HepG2 (cell line): Measurements from ENCODE around the gene YPEL3. TPM values are rescaled to one million over a fixed set of nuclear protein-coding genes. Genes with fewer than 3 reads are reported as not detected.
A peak's percentile ranks its signal among the peaks of the same experiment; 100 is the strongest.

Source experiments
- AGO2 ChIP-seq: fragments of 200-400 bp; formaldehyde crosslinking; optimal IDR thresholded peaks from 2 replicates; pipeline ENCODE3; 2017; ENCODE audit warnings: mild to moderate bottlenecking, low read depth, low read length, moderate library complexity
- AKAP8 ChIP-seq: sonication (generic); formaldehyde crosslinking; IDR thresholded peaks from 2 replicates; pipeline ENCODE4 v1.5.1; 2020; ENCODE audit warnings: mild to moderate bottlenecking, missing genetic modification reagents
- HNRNPL ChIP-seq: fragments of 200-400 bp; formaldehyde crosslinking; IDR thresholded peaks from 2 replicates; pipeline ENCODE4 v1.6.1; 2017; ENCODE audit warnings: mild to moderate bottlenecking, low read depth, low read length
- PITX1 ChIP-seq: sonication (generic); formaldehyde crosslinking; IDR thresholded peaks from 2 replicates; pipeline ENCODE4 v1.5.1; 2020; ENCODE audit warnings: mild to moderate bottlenecking, missing genetic modification reagents
- POLR2A ChIP-seq, 2 experiments: IDR thresholded peaks; 2 replicates each; pipeline ENCODE4 v1.6.1; 2011; ENCODE audit warnings: low read depth in 2 of 2, low read length in 2 of 2, mild to moderate bottlenecking in 1 of 2, moderate library complexity in 1 of 2; ENCODE audit not compliant: insufficient read depth in 1 of 2
- POLR2AphosphoS5 ChIP-seq: IDR thresholded peaks from 2 replicates; pipeline ENCODE4 v1.6.1; 2012; ENCODE audit warnings: low read depth, low read length
- SALL1 ChIP-seq: sonication (generic); formaldehyde crosslinking; IDR thresholded peaks from 2 replicates; pipeline ENCODE4 v1.8.0; 2022; ENCODE audit warnings: mild to moderate bottlenecking, missing genetic modification reagents
- THAP7 ChIP-seq: sonication (generic); formaldehyde crosslinking; IDR thresholded peaks from 2 replicates; pipeline ENCODE4 v1.8.1; 2023; ENCODE audit warnings: mild to moderate bottlenecking, missing genetic modification reagents
- ZMYM2 ChIP-seq: sonication (generic); formaldehyde crosslinking; IDR thresholded peaks from 2 replicates; pipeline ENCODE4 v1.8.0; 2022; ENCODE audit warnings: mild to moderate bottlenecking, missing genetic modification reagents
- ZNF567 ChIP-seq: sonication (generic); formaldehyde crosslinking; IDR thresholded peaks from 2 replicates; pipeline ENCODE4 v1.8.1; 2023; ENCODE audit warnings: mild to moderate bottlenecking, missing genetic modification reagents, borderline replicate concordance
- ZNF720 ChIP-seq: sonication (generic); formaldehyde crosslinking; IDR thresholded peaks from 2 replicates; pipeline ENCODE4 v1.4.0; 2020; ENCODE audit warnings: missing genetic modification reagents
- polyA plus RNA-seq, 8 experiments: library from polyadenylated mRNA; depleted of rRNA in 3 of 8; stranded (reverse) in 7 of 8; unstranded in 1 of 8; fragments of >200 nt; fragmentation: Illumina TruSeq in 4 of 8; extraction: Trizol in 4 of 8; gene quantifications; 2 replicates each; pipeline versions ENCODE4 v1.2.1 to v1.2.3, GENCODE V29; 2011 to 2016; ENCODE audit warnings: low read depth in 4 of 8, missing spikeins in 1 of 8, mixed read lengths in 1 of 8; ENCODE audit not compliant: insufficient read depth in 1 of 8
- total RNA-seq, 5 experiments: library from RNA; depleted of rRNA; stranded (reverse); fragments of >200 nt; fragmentation: Illumina TruSeq; extraction: Trizol; gene quantifications; 2 replicates each; pipeline ENCODE4 v1.2.3, GENCODE V29; 2016; ENCODE audit warnings: low read depth in 1 of 5

Gene YPEL3
- total and polyA plus RNA-seq, 2 of the 13 experiments (the other 11 are each of a cell fraction or from before 2014, with no cell fraction given) = 5.4 to 47.0 TPM

- TF ChIP-seq THAP7 (CRISPR knock-in tag) (peak; percentile 59; the same call in 1 of the 2 replicates), AGO2 (peak; percentile 64), SALL1 (CRISPR knock-in tag) (peak; percentile 51; the same call in 1 of the 2 replicates), ZMYM2 (no peak), AKAP8 (CRISPR knock-in tag) (peak; percentile 26; the same call in 1 of the 2 replicates), ZNF567 (CRISPR knock-in tag) (0 out of 2 replicates have a peak, but pooled peaks have one; percentile 55), PITX1 (peak; percentile 9; the same call in 1 of the 2 replicates), ZNF720 (CRISPR knock-in tag) (0 out of 2 replicates have a peak, but pooled peaks have one; percentile 53), POLR2AphosphoS5 (peak; percentile 13), POLR2A (IDR thresholded peaks at IDR 0.05; ENCODE audit: insufficient read depth in 1 of 2, low read depth in 2 of 2, low read length in 2 of 2) (0 out of 4 replicates have a peak, but pooled peaks of 1 of the 2 experiments have one; percentile 24), HNRNPL (peak; percentile 76)
Measured at GRCh38 chr16:30066761-30067583, 29.0 kb downstream of the YPEL3 start (continued).
